ENCODE results near the gene SNAP29.
"Not testable (repeated sequence)": the region's sequence is repeated elsewhere in the genome, so short reads cannot be mapped to it uniquely, and the experiment has no call there.

Gene SNAP29

GRCh38 chr22:20823264-20823663 is 35.5 kb upstream of the SNAP29 start:
- DNase-seq (ENCODE audit: low read depth) = no peak

GRCh38 chr22:20825216-20825615 is 33.6 kb upstream of the SNAP29 start:
- H3K4me3 ChIP-seq (ENCODE audit: low read depth, low read length); DNase-seq (ENCODE audit: low read depth): not testable (repeated sequence)

More at GRCh38 chr22:20823264-20823663, 35.5 kb upstream of the SNAP29 start:
- H3K4me3 ChIP-seq (ENCODE audit: low read depth, low read length) = no peak overlapping the region
- no peak for TF ChIP-seq CTCF (IDR thresholded peaks at IDR 0.05; ENCODE audit: insufficient read depth, low read depth, low read length, missing control alignments)

GRCh38 chr22:20825624-20826023 is 33.2 kb upstream of the SNAP29 start:
- TF ChIP-seq CTCF (IDR thresholded peaks at IDR 0.05; ENCODE audit: insufficient read depth, low read depth, low read length, missing control alignments) = no peak
- no peak for DNase-seq (ENCODE audit: low read depth)
- no peak overlapping the region for H3K4me3 ChIP-seq (ENCODE audit: low read depth, low read length)

- not testable (repeated sequence) for H3K4me3 ChIP-seq (ENCODE audit: low read depth, low read length); DNase-seq (ENCODE audit: low read depth)
These were observed 32.2 kb upstream of the SNAP29 start for GRCh38 chr22:20826373-20827152.

GRCh38 chr22:20829491-20830134 is 29.2 kb upstream of the SNAP29 start:
- no peak for DNase-seq (ENCODE audit: low read depth)
- no peak overlapping the region for H3K4me3 ChIP-seq (ENCODE audit: low read depth, low read length)
- no peak for TF ChIP-seq CTCF (IDR thresholded peaks at IDR 0.05; ENCODE audit: insufficient read depth, low read depth, low read length, missing control alignments)

- DNase-seq (ENCODE audit: low read depth) = no peak
- no peak overlapping the region for H3K4me3 ChIP-seq (ENCODE audit: low read depth, low read length)
- no peak for TF ChIP-seq CTCF (IDR thresholded peaks at IDR 0.05; ENCODE audit: insufficient read depth, low read depth, low read length, missing control alignments)
These were observed 25.6 kb upstream of the SNAP29 start for GRCh38 chr22:20833225-20833665.

- no peak for DNase-seq (ENCODE audit: low read depth)
- no peak for TF ChIP-seq CTCF (IDR thresholded peaks at IDR 0.05; ENCODE audit: insufficient read depth, low read depth, low read length, missing control alignments)
- no peak overlapping the region for H3K4me3 ChIP-seq (ENCODE audit: low read depth, low read length)
These were observed 24.6 kb upstream of the SNAP29 start for GRCh38 chr22:20834206-20834605.

- DNase-seq (ENCODE audit: low read depth) = no peak
- no peak for TF ChIP-seq CTCF (IDR thresholded peaks at IDR 0.05; ENCODE audit: insufficient read depth, low read depth, low read length, missing control alignments)
- H3K4me3 ChIP-seq (ENCODE audit: low read depth, low read length) = no peak overlapping the region
These were observed 24.1 kb upstream of the SNAP29 start for GRCh38 chr22:20834725-20835124.
